ENCODE results near the gene RAMP3.

Gene RAMP3

GRCh38 chr7:45132708-45133320 lies 24.8 kb upstream of the RAMP3 start:
- Histone ChIP-seq H3K9ac (ENCODE audit: low read depth, low read length) (no peak overlapping the region), H3K36me3 (ENCODE audit: control insufficient read depth, insufficient read depth, low read length) (no peaks in the 10 kb centered on the region), H3K4me1 (ENCODE audit: control insufficient read depth, insufficient read depth, low read length) (no peaks in the 10 kb centered on the region), H3K9me3 (ENCODE audit: control insufficient read depth, insufficient read depth, low read length) (no peaks in the 10 kb centered on the region), H3K27me3 (ENCODE audit: control insufficient read depth, insufficient read depth, low read length) (no peaks in the 10 kb centered on the region; the same call in 1 of the 2 replicates), H3K4me3 (ENCODE audit: low read depth, low read length) (no peak overlapping the region), H3K27ac (ENCODE audit: low read depth, low read length) (no peak overlapping the region)

DNA sequence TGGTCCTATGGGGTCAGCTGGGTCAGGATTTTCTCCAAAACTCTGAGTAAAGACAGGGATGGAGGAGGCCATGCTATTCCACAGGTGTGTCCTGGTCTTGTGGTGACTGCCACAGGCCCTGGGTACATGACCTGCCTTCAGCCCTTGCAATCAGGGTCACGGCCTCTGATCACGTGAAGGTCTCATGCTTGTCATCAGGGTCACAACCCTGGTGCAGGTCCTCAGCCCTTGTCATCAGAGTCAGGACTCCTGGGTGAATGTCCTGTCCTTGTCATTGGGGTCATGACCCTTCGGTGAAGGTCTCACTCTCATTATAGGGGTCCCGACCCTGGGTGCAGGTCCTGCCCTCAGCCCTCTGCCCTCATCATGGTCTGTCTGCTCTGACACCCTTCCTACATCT lies 24.2 kb upstream of the RAMP3 start:
- Histone ChIP-seq H3K9ac (ENCODE audit: low read depth, low read length) (no peak overlapping the region), H3K27ac (ENCODE audit: low read depth, low read length) (no peak overlapping the region), H3K4me1 (ENCODE audit: control insufficient read depth, insufficient read depth, low read length) (no peaks in the 10 kb centered on the region), H3K27me3 (ENCODE audit: control insufficient read depth, insufficient read depth, low read length) (no peaks in the 10 kb centered on the region; the same call in 1 of the 2 replicates), H3K9me3 (ENCODE audit: control insufficient read depth, insufficient read depth, low read length) (no peaks in the 10 kb centered on the region), H3K4me3 (ENCODE audit: low read depth, low read length) (no peak overlapping the region), H3K36me3 (ENCODE audit: control insufficient read depth, insufficient read depth, low read length) (no peaks in the 10 kb centered on the region)

DNA sequence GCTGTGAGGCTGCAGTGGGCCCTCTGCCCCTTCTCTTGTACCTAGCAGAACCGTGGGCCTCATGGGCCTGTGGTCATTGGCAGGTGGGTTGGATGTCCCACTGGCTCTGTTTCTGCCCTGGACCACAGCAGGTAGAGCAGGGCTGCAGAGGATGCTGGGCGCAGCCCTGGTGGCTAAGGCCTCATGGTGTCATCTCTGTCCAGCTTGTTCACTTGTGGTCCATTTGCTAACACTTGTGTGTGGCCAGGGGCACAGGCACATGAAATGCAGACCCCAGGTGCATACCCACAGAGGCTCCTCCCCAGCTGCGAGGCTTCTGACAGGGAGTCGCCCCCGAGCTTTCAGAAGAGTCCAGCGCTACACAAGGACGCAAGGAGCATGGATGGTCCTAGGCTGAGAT lies 23.7 kb upstream of the RAMP3 start:
- Histone ChIP-seq H3K9me3 (ENCODE audit: control insufficient read depth, insufficient read depth, low read length) (no peaks in the 10 kb centered on the region), H3K9ac (ENCODE audit: low read depth, low read length) (no peak overlapping the region), H3K36me3 (ENCODE audit: control insufficient read depth, insufficient read depth, low read length) (no peaks in the 10 kb centered on the region), H3K4me3 (ENCODE audit: low read depth, low read length) (no peak overlapping the region), H3K27ac (ENCODE audit: low read depth, low read length) (no peak overlapping the region), H3K4me1 (ENCODE audit: control insufficient read depth, insufficient read depth, low read length) (no peaks in the 10 kb centered on the region), H3K27me3 (ENCODE audit: control insufficient read depth, insufficient read depth, low read length) (no peaks in the 10 kb centered on the region; the same call in 1 of the 2 replicates)

GRCh38 chr7:45136106-45137060 lies 21.2 kb upstream of the RAMP3 start:
- Histone ChIP-seq H3K36me3 (ENCODE audit: control insufficient read depth, insufficient read depth, low read length) (no peaks in the 10 kb centered on the region), H3K4me1 (ENCODE audit: control insufficient read depth, insufficient read depth, low read length) (no peaks in the 10 kb centered on the region), H3K27ac (ENCODE audit: low read depth, low read length) (no peak overlapping the region), H3K4me3 (ENCODE audit: low read depth, low read length) (no peak overlapping the region), H3K9me3 (ENCODE audit: control insufficient read depth, insufficient read depth, low read length) (no peaks in the 10 kb centered on the region), H3K9ac (ENCODE audit: low read depth, low read length) (no peak overlapping the region), H3K27me3 (ENCODE audit: control insufficient read depth, insufficient read depth, low read length) (no peaks in the 10 kb centered on the region; the same call in 1 of the 2 replicates)

DNA sequence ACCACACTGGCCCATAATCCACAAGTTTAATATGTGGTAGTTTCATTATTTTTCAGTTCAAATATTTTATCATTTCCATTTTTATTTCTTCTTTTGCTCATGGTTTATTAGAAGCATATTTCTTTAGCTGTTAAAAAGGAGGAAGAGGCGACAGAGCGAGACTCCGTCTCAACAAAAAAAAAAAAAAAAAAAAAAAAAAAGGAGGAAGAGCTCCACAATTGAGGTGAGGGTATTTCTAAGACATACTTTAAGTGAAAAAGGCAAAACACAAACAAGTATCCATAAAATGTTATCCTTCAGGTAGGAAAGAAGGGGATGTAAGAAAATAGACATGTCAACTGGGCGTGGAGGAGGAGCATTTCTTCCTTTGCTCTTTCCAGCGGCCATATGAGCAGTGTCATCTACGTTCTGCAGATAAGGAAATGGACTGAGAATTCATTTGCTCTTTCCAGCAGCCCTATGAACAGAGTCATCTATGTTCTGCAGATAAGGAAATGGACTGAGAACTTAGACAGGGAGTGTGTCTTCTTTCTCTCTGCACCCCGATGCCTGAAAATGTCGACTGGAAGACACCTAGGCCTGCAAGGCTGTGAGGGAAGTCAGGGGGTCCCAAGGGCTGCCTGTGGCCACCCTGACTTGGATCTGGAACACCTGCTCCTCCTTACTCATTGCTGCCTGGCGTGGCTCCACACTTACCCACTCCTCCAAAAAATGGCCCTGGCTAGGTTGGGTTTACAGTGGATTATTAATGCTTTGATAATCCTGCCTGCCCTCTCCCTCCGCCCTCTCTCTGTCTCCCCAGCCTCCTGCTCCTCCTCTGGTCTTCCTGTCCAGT lies 18.9 kb upstream of the RAMP3 start:
- H3K9ac ChIP-seq (ENCODE audit: low read depth, low read length), result no peak overlapping the region
- H3K9me3 ChIP-seq (ENCODE audit: control insufficient read depth, insufficient read depth, low read length), result no peaks in the 10 kb centered on the region
- H3K36me3 ChIP-seq (ENCODE audit: control insufficient read depth, insufficient read depth, low read length), result no peaks in the 10 kb centered on the region
- no peaks in the 10 kb centered on the region for H3K4me1 ChIP-seq (ENCODE audit: control insufficient read depth, insufficient read depth, low read length)
- H3K4me3 ChIP-seq (ENCODE audit: low read depth, low read length), result no peak overlapping the region
- no peaks in the 10 kb centered on the region; the same call in 1 of the 2 replicates for H3K27me3 ChIP-seq (ENCODE audit: control insufficient read depth, insufficient read depth, low read length)
- no peak overlapping the region for H3K27ac ChIP-seq (ENCODE audit: low read depth, low read length)

GRCh38 chr7:45140827-45141226 lies 16.8 kb upstream of the RAMP3 start:
- H3K4me1 ChIP-seq (ENCODE audit: control insufficient read depth, insufficient read depth, low read length), result no peaks in the 10 kb centered on the region
- no peak overlapping the region for H3K27ac ChIP-seq (ENCODE audit: low read depth, low read length)
- H3K9me3 ChIP-seq (ENCODE audit: control insufficient read depth, insufficient read depth, low read length), result no peaks in the 10 kb centered on the region
- H3K4me3 ChIP-seq (ENCODE audit: low read depth, low read length), result no peak overlapping the region
- H3K27me3 ChIP-seq (ENCODE audit: control insufficient read depth, insufficient read depth, low read length), result no peaks in the 10 kb centered on the region; the same call in 1 of the 2 replicates
- H3K9ac ChIP-seq (ENCODE audit: low read depth, low read length), result no peak overlapping the region
- no peaks in the 10 kb centered on the region for H3K36me3 ChIP-seq (ENCODE audit: control insufficient read depth, insufficient read depth, low read length)

DNA sequence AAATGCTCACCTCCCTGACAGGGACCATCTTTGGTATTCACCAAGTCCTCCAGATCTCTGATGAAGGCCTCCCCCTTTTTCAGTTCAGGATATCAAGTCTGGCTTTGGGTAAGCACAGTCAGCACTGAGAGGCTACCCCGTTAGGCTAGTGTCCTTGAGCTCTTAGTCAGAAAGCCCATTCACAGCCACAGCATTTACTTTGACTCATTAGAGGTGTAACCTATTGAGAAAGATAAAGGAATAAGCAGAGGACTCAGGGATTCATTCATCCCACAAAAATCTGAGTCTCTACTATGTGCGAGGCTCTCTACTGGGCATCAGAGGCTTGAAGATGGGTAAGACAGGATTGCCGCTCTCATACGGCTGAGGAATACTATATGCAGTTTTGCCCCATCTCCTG lies 14.0 kb upstream of the RAMP3 start:
- Histone ChIP-seq H3K9ac (ENCODE audit: low read depth, low read length) (no peak overlapping the region), H3K27ac (ENCODE audit: low read depth, low read length) (no peak overlapping the region), H3K4me1 (ENCODE audit: control insufficient read depth, insufficient read depth, low read length) (no peaks in the 10 kb centered on the region), H3K27me3 (ENCODE audit: control insufficient read depth, insufficient read depth, low read length) (no peaks in the 10 kb centered on the region), H3K4me3 (ENCODE audit: low read depth, low read length) (no peak overlapping the region), H3K36me3 (ENCODE audit: control insufficient read depth, insufficient read depth, low read length) (no peaks in the 10 kb centered on the region), H3K9me3 (ENCODE audit: control insufficient read depth, insufficient read depth, low read length) (no peaks in the 10 kb centered on the region)

GRCh38 chr7:45145881-45146280 lies 11.7 kb upstream of the RAMP3 start:
- Histone ChIP-seq H3K36me3 (ENCODE audit: control insufficient read depth, insufficient read depth, low read length) (no peaks in the 10 kb centered on the region), H3K9ac (ENCODE audit: low read depth, low read length) (no peak overlapping the region), H3K27ac (ENCODE audit: low read depth, low read length) (no peak overlapping the region), H3K4me3 (ENCODE audit: low read depth, low read length) (no peak overlapping the region), H3K27me3 (ENCODE audit: control insufficient read depth, insufficient read depth, low read length) (no peaks in the 10 kb centered on the region), H3K4me1 (ENCODE audit: control insufficient read depth, insufficient read depth, low read length) (no peaks in the 10 kb centered on the region), H3K9me3 (ENCODE audit: control insufficient read depth, insufficient read depth, low read length) (no peaks in the 10 kb centered on the region)

DNA sequence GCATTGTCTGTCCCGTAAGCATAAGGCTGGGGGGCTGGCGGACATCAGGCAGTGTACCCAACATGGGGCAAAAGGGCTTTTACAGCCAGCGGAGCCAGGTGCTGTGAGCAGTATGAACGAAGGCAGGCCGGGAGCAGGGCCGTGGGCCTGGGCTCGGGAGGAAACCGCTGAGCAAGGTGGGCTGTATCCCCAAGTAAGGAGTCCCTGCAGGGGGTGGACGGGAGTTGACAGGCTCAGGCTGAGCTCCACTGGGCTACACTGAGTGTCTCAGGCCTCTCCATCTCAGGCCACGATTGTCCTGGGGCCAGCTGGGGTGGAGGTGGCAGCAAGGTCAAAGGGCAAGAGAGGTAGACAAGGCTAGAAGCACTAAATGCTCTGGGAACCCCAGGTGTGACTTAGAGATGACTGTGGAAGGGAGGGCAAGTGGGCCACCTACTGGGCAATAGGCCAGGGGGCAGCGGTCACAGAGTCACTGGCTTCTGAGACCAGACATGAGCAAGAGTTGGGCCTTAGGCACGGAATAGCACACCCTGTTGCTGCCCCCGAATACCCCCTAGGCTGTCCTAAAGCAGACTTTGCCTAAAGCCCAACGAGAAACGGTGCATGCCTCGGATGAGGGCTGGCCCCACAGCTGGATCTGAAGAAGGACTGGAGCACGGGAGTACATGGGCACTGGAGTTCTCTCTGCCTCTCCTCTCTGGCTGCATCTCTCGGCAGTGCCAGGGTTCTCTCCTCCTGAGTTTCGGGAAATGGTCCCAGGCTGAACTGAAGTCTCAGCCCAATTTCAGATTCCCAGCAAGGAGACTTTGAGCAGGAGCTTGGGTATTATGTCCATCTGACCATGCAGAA lies 10.8 kb upstream of the RAMP3 start:
- Histone ChIP-seq H3K9me3 (ENCODE audit: control insufficient read depth, insufficient read depth, low read length) (no peaks in the 10 kb centered on the region), H3K4me1 (ENCODE audit: control insufficient read depth, insufficient read depth, low read length) (no peaks in the 10 kb centered on the region), H3K36me3 (ENCODE audit: control insufficient read depth, insufficient read depth, low read length) (no peaks in the 10 kb centered on the region), H3K9ac (ENCODE audit: low read depth, low read length) (no peak overlapping the region), H3K27me3 (ENCODE audit: control insufficient read depth, insufficient read depth, low read length) (no peaks in the 10 kb centered on the region), H3K27ac (ENCODE audit: low read depth, low read length) (no peak overlapping the region), H3K4me3 (ENCODE audit: low read depth, low read length) (no peak overlapping the region)
